Activated CD4-positive, CD25-positive, alpha-beta regulatory T cell (primary cell): ENCODE results near the gene ROR2.

Experiments
- DNase-seq, 4 experiments: peaks; one replicate each; lab custom pipeline; 2025; lab: John Stamatoyannopoulos, UW

Gene ROR2

GRCh38 chr9:91948597-91949391, 1.2 kb downstream of the ROR2 start:
- DNase-seq = no peak

- no peak for DNase-seq
These were observed 1.9 kb downstream of the ROR2 start for GRCh38 chr9:91948101-91948596.

- DNase-seq = no peak
These were observed 3.2 kb downstream of the ROR2 start for GRCh38 chr9:91946653-91947488.

GRCh38 chr9:91946196-91946595, 3.8 kb downstream of the ROR2 start:
- no peak for DNase-seq

GRCh38 chr9:91945277-91946085, 4.5 kb downstream of the ROR2 start:
- DNase-seq = no peak

- no peak for DNase-seq
These were observed 5.3 kb downstream of the ROR2 start for GRCh38 chr9:91944711-91945110.

- DNase-seq = no peak
These were observed 6.3 kb downstream of the ROR2 start for GRCh38 chr9:91943478-91944470.

- DNase-seq = no peak
These were observed 7.8 kb downstream of the ROR2 start for GRCh38 chr9:91942201-91942600.

GRCh38 chr9:91939978-91940377, 10.1 kb downstream of the ROR2 start:
- DNase-seq = no peak

GRCh38 chr9:91937727-91938126, 12.3 kb downstream of the ROR2 start:
- DNase-seq = no peak

GRCh38 chr9:91937056-91937455, 13.0 kb downstream of the ROR2 start:
- no peak for DNase-seq

- no peak for DNase-seq
These were observed 14.1 kb downstream of the ROR2 start for GRCh38 chr9:91935805-91936514.

GRCh38 chr9:91935066-91935749, 14.8 kb downstream of the ROR2 start:
- DNase-seq = no peak

- DNase-seq = no peak
These were observed 15.4 kb downstream of the ROR2 start for GRCh38 chr9:91934654-91935053.

- DNase-seq = no peak
These were observed 16.3 kb downstream of the ROR2 start for GRCh38 chr9:91933556-91934352.

GRCh38 chr9:91930475-91930874, 19.6 kb downstream of the ROR2 start:
- no peak for DNase-seq

GRCh38 chr9:91929331-91929730, 20.7 kb downstream of the ROR2 start:
- DNase-seq = no peak

GRCh38 chr9:91927922-91928510, 22.0 kb downstream of the ROR2 start:
- no peak for DNase-seq
